OCI-LY3 (cell line): Measurements from ENCODE around the gene GABRR3.

ENCODE experiments used
- H2AFZ ChIP-seq: fragments of 200-600, 300-600 bp; shearing (Covaris generic); 2 replicates; pipeline ENCODE4 v1.6.0; 2014; ENCODE audit warnings: antibody characterized with exemption, low read depth, low read length
- H3K27ac ChIP-seq: fragments of 200-600, 300-600 bp; sonication (generic); 2 replicates; pipeline ENCODE4 v1.5.1; 2014; ENCODE audit warnings: mild to moderate bottlenecking, low read length, moderate library complexity, mixed read lengths
- H3K27me3 ChIP-seq: fragments of 200-600, 300-600 bp; sonication (generic); 2 replicates; pipeline ENCODE4 v1.6.1; 2014; ENCODE audit warnings: low read depth, low read length, mixed read lengths
- H3K36me3 ChIP-seq: fragments of 200-600, 300-600 bp; sonication (generic); replicated peaks from 2 replicates; pipeline ENCODE3; 2014; ENCODE audit warnings: low read depth, low read length, mixed read lengths
- H3K4me1 ChIP-seq: fragments of 300-600, 200-600 bp; sonication (generic); 2 replicates; pipeline ENCODE4 v1.6.1; 2014; ENCODE audit warnings: low read length, mixed read lengths
- H3K4me2 ChIP-seq: fragments of 200-600, 300-600 bp; sonication (generic); 2 replicates; pipeline ENCODE4 v1.6.1; 2014; ENCODE audit warnings: low read length, mixed read lengths
- H3K4me3 ChIP-seq: fragments of 300-600, 200-600 bp; sonication (generic); 2 replicates; pipeline ENCODE4 v1.5.1; 2014; ENCODE audit warnings: antibody characterized with exemption, mild to moderate bottlenecking, low read length, moderate library complexity
- H3K79me2 ChIP-seq: fragments of 300-600, 200-600 bp; shearing (Covaris generic); 2 replicates; pipeline ENCODE4 v1.6.1; 2014; ENCODE audit warnings: mild to moderate bottlenecking, low read length, mixed read lengths
- H3K9ac ChIP-seq: fragments of 300-600, 200-600 bp; shearing (Covaris generic); 2 replicates; pipeline ENCODE4 v1.6.0; 2014; ENCODE audit warnings: mild to moderate bottlenecking, low read length, moderate library complexity
- H3K9me3 ChIP-seq: fragments of 200-600, 300-600 bp; shearing (Covaris generic); 2 replicates; pipeline ENCODE4 v1.6.1; 2014; ENCODE audit warnings: low read length, mixed read lengths; ENCODE audit not compliant: insufficient read depth
- H4K20me1 ChIP-seq: fragments of 200-600, 300-600 bp; sonication (generic); 2 replicates; pipeline ENCODE4 v1.6.1; 2016; ENCODE audit warnings: low read length, mixed read lengths; ENCODE audit not compliant: insufficient read depth
- EZH2phosphoT487 ChIP-seq: fragments of 200-600 bp; shearing (Covaris generic); IDR thresholded peaks from 2 replicates; pipeline ENCODE4 v1.6.1; 2018; ENCODE audit warnings: antibody characterized with exemption, mixed run types, low read depth
- TF ChIP-seq, protein P1 (sequence below): fragments of 200-600, 300-600 bp; sonication (generic); IDR thresholded peaks from 2 replicates; pipeline ENCODE4 v1.5.1; 2014; ENCODE audit warnings: antibody characterized with exemption, low read length, low read depth

GABRR3 gene

DNA sequence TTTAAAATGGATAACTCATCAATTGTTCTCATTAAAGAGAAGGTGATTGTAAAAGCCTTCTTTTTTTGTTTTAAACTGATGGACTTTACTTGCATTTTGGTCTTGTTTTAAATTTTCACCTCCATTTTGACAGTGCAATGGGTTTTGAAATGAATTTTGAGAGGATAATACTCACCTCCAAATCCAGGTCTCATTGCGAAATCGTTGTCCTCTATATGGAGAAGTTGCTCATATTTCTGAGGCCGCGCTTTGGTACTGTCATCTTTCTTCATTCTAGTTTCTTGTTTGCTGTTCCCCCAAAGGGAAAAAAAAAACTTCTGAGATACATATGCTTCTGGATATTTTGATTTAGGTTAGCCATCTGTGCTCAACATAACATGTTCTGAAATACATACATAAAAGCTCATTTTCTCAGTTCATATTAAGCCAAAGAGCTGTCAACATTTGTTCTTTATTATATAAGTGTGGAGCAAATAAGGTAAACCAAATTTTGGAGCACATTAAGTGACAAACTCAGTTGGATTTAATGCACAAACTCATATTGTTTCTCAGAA lies 9.6 kb downstream of the GABRR3 start:
- Histone ChIP-seq H4K20me1 (no peaks in the 10 kb centered on the region), H3K9ac (peak overlapping the region; percentile 41), H3K27me3 (0 out of 2 replicates have a peak, but pooled peaks cover 3% of the 10 kb centered on the region), H2AFZ (peak overlapping the region; percentile 50; the same call in 1 of the 2 replicates), H3K9me3 (no peaks in the 10 kb centered on the region), H3K36me3 (no peaks in the 10 kb centered on the region), H3K4me3 (peak overlapping the region; percentile 68), H3K4me1 (peaks cover 55% of the 10 kb centered on the region), H3K4me2 (peak overlapping the region; percentile 91), H3K79me2 (no peaks in the 10 kb centered on the region), H3K27ac (no peak overlapping the region; the same call in 1 of the 2 replicates)
- no peak for TF ChIP-seq EZH2phosphoT487

DNA sequence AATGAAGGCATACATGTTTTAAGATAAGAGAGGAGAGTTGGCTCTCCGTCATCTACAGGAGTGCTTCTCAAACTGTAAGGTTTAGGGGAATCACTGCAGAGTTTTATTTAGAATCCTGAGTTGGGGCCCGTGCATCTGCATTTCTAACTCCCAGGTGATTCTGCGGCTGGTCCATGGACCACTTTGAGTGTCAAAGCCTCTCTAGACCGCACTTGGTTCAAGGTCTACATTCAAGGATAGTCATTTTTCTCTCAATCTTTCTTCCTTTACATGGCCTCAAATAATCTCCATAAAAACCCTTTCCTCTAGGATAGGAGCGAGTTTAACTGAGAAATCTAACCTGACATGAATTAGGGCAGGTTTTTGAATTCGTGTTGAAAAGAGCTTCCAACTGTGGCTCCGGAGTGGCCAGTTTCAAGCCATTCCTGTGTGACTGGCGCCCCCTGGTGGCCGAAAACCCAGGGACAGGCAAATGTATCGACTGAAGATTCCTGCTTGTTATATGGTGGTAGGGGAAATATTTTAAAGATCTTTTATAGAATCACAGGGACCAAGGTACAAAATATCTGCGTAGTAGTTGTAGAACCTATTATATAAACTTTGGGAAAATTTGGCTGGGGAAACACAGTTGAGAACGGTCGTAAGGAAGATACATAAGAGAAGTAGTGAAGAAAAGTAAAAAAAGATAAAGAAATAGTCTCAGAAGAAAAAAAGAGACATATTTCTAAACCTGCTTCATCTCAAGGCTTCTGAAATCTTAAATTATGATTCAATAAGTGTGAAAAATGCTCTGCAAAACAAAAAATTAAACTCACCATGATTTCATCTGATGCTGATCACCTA lies 11.9 kb downstream of the GABRR3 start:
- Histone ChIP-seq H2AFZ (no peak overlapping the region), H3K36me3 (no peaks in the 10 kb centered on the region), H3K4me2 (peak overlapping the region; percentile 61), H3K9ac (no peak overlapping the region), H4K20me1 (no peaks in the 10 kb centered on the region), H3K4me3 (peak overlapping the region; percentile 52), H3K9me3 (no peaks in the 10 kb centered on the region), H3K79me2 (no peaks in the 10 kb centered on the region), H3K27me3 (0 out of 2 replicates have a peak, but pooled peaks cover 3% of the 10 kb centered on the region), H3K4me1 (peaks cover 45% of the 10 kb centered on the region), H3K27ac (no peak overlapping the region)
- TF ChIP-seq, protein P1, sequence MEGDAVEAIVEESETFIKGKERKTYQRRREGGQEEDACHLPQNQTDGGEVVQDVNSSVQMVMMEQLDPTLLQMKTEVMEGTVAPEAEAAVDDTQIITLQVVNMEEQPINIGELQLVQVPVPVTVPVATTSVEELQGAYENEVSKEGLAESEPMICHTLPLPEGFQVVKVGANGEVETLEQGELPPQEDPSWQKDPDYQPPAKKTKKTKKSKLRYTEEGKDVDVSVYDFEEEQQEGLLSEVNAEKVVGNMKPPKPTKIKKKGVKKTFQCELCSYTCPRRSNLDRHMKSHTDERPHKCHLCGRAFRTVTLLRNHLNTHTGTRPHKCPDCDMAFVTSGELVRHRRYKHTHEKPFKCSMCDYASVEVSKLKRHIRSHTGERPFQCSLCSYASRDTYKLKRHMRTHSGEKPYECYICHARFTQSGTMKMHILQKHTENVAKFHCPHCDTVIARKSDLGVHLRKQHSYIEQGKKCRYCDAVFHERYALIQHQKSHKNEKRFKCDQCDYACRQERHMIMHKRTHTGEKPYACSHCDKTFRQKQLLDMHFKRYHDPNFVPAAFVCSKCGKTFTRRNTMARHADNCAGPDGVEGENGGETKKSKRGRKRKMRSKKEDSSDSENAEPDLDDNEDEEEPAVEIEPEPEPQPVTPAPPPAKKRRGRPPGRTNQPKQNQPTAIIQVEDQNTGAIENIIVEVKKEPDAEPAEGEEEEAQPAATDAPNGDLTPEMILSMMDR: peak; percentile 97
- no peak for TF ChIP-seq EZH2phosphoT487

DNA sequence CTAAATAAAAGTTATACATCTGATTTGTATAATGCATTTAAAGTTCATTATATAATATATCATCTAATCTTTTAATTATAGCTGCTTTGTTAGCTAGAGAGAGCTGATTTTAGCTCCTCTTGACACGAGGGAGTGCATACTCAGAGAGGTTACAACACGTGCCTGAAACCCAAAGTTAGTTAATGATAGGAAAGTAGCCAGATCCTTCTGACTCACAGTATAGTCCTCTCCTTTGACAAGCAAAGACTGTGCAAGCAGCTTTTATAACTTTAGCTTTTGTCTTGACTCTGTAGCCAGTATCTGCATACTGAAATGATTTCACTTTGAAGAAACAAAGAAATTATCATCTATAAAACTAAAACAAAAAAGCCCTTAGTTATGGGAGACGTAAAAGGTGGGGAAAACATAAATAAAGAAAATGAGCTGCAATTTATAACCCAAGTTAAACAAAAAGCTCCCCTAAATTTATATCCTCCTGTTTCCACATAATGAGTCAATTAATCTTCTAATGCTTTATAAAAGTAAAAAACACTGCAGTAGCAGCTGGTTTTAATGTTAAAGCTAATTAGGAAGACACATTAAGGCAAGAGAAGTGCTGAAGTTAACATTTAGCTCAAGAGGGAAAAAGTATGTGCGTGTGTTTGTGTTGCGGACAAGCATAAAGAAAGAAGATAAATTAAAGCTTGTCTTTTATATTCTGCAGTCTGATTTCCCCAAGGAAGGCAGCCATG lies 13.1 kb downstream of the GABRR3 start:
- Histone ChIP-seq H2AFZ (no peak overlapping the region), H3K4me1 (peaks cover 36% of the 10 kb centered on the region), H4K20me1 (no peaks in the 10 kb centered on the region), H3K36me3 (no peaks in the 10 kb centered on the region), H3K4me3 (no peak overlapping the region), H3K79me2 (no peaks in the 10 kb centered on the region), H3K27ac (no peak overlapping the region), H3K4me2 (peak overlapping the region; percentile 61), H3K9me3 (no peaks in the 10 kb centered on the region), H3K9ac (no peak overlapping the region), H3K27me3 (0 out of 2 replicates have a peak, but pooled peaks cover 3% of the 10 kb centered on the region)
- TF ChIP-seq, protein P1: no peak
- TF ChIP-seq EZH2phosphoT487: no peak

DNA sequence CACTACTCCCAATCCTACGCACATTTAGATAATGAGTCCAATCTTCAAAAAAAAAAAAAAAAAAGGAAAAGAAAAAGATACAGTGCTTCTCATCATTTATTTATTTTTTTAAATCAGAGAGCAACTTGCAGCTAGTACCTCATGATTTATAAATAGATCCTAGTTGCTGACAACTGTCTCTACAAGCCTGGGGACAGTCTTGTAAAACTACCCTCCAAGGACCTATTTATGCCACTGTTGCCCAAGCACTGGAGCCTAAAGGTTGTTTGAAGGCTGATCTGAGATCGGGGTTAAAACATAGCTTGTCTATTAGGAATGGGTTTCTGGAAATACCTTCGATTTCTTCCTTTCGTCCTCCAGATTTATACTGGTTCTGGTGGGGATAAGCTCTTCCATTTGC lies 14.7 kb downstream of the GABRR3 start:
- H4K20me1 ChIP-seq: no peaks in the 10 kb centered on the region
- no peak overlapping the region for H2AFZ ChIP-seq
- H3K79me2 ChIP-seq: no peaks in the 10 kb centered on the region
- H3K9me3 ChIP-seq: no peaks in the 10 kb centered on the region
- TF ChIP-seq EZH2phosphoT487: no peak
- TF ChIP-seq, protein P1: no peak
- no peak overlapping the region for H3K4me2 ChIP-seq
- 0 out of 2 replicates have a peak, but pooled peaks cover 3% of the 10 kb centered on the region for H3K27me3 ChIP-seq
- no peak overlapping the region for H3K9ac ChIP-seq
- no peak overlapping the region for H3K27ac ChIP-seq
- H3K4me1 ChIP-seq: peaks cover 23% of the 10 kb centered on the region
- H3K4me3 ChIP-seq: no peak overlapping the region
- peaks cover 2% of the 10 kb centered on the region for H3K36me3 ChIP-seq
